Left renal pelvis (tissue), 4 donors: Measurements from ENCODE around the gene VIPR2. TPM values are rescaled to one million over a fixed set of nuclear protein-coding genes. Genes with fewer than 3 reads are reported as not detected.

Experiments used
- DNase-seq, 4 donors: peaks; one replicate each; pipeline ENCODE4 v3.0.0-alpha.2; 2013; ENCODE audit warnings: low read depth in 4 of 4, low spot score in 3 of 4
- polyA plus RNA-seq, 4 donors: library from polyadenylated mRNA; unstranded; fragments of 120-200 nt; gene quantifications; one replicate each; pipeline ENCODE4 v1.2.1, GENCODE V29; 2013; ENCODE audit not compliant: insufficient read length in 4 of 4

The VIPR2 gene
- polyA plus RNA-seq, 4 donors = 2.7 to 13.3 (median 3.4) TPM

DNA sequence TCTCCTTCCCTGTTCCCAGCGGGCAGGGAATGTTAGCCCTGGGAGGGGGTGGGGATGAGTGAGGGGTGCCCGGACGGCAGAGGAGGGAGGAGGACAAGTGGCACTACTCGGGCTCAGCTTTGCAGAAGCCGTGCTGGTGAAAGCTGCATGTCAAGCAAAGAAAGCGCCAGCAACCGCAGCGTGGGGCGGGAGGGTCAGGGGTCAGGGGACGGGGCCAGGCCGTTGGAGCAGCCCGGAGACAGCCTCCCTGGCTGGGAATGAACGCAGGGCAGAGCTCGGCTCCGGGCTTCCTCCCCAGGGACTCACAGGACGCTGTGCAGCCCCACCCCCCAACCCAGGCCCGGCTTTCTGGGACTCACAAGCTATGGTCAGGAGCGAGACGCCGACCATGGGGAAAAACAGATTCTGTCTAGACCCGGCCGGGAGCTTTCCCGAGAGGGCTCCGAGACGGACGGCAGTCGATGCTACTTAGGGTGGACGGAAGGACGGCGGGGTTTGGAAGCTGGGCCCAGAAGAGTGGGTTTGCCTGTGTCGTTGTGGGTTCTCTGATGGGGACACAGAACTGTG is 113.4 kb downstream of the VIPR2 start:
- DNase-seq = no peak

DNA sequence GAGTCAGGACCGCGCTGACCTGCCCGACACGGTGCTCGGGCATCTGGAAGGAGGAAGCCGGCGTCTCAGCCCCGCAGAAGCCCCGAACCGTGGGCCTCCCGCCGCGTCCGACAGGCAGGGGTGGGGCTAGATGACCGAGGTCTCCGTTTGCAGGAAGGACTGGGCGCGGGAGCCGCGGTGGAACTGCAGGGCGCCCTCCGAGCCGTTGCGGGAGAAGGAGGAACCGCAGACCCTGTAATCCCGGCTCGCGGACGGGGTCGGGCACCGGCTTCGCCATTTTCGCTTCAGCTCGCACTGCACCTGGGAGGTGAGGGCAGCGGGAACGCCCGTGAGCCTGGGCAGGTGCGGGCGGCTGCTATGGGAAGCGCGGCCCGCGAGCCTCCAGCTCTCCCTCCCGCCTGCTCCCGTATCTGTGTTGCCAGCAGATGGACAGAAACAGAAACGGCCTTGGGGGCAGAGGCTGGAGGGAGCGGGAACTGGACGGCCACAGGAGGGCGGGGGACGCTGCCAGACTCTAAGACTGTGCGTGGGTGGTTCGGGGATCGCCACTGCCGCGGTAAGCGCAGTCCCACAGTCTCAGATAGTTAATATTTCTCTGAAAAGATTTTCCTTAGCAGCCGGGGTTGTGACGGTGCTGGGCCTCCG is 114.1 kb downstream of the VIPR2 start:
- no peak for DNase-seq

DNA sequence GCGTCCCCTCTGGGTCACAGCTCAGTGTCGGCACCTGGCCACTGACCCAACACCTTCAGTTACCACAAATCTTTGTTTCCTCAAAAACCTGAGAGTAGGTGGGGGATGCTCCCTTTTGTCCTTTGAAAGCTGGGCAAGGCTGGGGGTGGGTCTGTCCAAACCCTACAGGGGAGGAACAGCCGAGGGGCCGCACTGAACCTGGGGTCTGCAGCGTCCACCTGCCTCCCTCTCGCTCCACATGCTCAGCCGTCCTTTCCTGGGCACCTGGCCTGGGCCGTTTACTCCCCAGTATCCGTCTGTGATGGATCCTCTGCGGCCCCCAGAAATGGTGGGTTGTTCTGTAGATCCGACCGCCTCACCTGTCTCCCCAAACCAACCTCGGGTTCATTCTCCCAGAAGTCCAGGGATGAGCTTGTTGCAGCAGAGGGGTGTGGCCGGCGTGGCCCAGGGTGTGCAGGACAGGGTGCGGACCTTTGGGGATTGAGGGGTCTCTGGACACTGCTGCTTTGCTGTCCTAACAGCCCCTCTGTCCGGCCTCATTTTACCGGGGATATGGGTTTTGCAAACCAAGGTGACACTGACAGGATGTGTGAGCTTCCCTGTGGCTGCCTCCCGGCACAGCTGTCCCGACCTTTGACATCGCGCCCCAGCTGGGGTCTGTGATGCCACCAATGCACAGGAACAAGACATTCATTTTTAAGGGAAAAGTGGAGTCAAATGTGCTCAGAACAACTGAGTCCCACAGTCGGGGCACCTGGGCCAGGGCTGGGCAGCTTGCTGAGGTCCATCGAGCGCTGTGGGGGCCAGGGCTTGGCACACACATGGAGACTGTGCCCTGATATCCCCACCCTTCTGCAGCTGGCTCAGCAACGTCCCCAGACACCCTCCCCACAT is 115.9 kb downstream of the VIPR2 start:
- DNase-seq = no peak

DNA sequence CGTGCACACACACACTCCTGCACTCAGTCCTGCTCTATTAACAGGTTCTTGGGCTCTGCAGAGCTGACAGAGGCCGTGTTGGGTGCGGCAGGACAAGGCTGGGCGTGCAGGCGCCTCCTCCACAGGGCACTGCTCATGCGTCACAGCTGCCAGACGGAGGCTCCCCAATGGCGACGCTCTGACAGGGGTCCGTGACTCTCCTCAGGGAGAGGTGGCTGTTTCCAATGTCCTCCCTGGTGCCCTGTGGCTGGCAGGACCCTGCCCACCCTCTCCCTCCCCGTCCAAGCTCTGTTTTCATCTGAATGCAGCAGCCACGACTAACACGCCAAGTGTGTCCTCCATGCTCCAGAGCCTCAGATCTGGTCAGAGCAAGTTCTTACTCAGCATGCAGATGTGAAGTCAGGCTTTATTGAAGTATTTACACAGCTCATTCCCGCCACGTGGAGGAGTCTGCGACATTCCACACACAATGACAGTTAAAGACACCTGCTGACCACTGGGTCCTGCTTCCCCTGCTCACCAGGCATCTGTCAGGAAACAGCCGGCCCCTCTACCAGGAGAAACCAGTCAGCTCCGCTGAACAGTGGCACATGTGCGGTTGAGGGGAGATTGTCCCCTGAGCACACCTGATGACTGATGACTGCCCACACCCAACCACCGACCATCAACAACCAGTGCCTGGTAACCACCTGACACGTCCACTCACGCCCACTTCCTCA is 116.7 kb downstream of the VIPR2 start:
- DNase-seq = peak in 2 of 4 donors; percentile 60 to 74

DNA sequence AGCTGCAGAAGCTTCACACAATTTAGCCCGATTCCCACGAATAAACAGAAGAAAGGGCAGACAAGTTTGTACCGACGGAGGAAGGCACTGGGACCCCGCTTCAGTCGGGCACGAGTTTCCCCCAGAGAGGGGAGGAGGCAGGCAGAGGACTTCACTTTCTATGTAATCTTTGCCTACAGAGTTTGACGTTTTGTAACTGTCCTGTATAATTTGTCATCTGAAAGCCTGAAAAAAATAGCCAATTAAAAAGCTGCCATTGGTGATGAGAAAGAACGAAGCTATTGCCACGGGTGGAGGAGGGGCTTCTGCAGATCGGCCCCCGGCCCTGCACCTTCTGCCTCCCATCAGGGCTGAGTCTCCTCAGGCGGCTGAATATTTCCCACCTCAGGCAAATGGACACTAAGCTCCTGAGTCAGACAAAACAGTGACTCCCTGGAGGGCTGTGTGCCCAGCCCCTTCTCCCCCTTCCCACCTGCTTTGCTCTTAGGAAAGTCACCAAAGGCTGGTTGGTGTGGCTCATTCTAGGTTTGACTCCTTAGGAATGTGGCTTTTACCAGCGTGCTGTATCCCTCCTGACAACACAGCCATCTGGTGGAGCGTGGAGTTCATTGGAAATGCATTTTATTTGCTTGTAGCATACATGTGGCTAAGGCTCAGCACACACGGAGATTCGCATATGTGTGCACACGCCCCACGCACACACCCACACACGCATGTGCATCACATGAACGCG is 117.4 kb downstream of the VIPR2 start:
- no peak for DNase-seq

DNA sequence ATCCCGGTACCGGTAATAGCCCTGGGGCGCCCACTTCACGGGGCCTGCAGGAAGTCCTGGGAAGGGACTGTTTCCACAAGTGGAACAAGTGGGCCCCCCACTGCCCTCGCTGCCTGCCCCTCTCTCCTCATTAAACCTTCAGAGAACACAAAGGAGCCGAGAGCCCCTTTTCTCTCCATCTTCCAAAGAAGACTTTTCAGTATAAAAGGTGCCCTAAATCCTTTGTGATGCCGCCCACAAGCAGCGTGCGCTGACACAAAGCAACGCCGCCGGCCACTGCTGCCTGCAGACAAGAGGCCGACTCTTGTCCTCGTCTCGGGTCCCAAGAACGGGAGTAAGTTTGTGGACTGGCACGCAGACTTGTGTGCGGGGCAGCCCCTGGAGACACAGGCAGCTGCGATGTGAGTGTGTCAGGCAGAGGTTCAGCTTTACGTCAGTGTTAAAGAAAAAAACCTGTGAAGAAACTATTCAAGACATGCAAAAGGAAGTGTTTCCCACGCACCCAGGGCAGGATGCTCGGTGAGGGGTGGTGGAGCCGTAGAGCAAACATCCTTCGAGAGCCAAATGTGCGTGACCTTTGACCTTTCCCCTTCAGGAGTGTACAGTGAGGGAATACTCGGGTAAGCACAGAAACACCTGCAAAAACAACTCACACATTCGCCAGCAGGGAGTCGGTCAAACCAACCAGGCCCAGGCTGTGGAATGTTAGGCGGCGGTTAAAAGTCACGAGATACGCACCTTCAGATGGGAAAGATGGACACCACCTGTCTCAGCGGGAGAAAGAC is 118.2 kb downstream of the VIPR2 start:
- no peak for DNase-seq

DNA sequence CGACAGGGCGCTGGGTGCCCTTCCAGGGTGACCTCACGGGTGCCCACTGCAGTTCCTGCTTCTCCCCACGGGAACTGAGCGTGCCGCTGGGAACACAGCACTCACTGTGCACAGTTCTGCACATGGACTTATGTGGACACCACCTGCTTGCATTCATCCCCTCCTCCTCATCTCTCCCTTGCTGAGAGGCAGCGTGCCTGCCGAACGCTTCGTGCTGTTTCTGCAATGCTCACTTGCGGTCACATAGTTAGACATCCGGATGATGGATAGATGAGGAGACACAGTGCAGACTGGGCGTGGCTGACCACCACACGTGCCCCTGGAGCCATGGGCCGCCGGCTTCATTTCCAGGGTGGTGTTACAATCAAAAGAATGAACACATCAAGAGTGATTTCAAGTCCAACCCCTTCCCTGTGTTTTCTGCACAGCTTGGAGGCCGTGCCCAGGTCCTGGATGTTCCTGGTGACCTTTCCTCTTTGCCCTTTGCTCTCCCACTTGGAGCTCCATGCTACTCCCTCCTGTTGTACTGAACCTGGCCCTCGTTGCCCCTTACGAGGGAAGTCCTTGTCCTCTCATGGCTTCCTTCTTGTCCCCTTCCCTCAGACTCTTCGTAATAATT is 119.4 kb downstream of the VIPR2 start:
- no peak for DNase-seq

DNA sequence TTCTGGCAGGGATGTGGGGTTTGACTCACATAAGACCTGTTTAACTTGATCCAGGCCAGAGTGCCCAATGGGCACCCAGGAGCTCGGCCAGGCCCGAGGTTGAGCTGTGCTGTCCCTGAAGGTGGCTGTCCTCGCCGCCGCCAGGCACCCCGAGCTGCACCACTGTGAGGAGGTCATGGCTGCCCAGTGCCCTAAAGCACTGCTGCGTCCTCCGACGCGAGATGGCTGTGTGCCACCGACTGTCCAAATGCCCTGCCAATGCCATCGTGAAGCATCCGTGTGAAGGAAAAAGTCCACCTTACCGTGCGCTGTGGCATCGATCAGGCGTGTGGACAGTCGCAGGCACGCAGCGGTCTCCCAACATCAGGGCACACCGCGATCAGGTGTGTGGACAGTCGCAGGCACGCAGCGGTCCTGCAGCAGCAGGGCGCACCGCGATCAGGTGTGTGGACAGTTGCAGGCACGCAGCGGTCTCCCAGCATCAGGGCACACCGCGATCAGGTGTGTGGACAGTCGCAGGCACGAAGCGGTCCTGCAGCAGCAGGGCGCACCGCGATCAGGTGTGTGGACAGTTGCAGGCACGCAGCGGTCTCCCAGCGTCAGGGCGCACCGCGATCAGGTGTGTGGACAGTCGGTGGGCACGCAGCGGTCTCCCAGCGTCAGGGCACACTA is 120.3 kb downstream of the VIPR2 start:
- DNase-seq = no peak

DNA sequence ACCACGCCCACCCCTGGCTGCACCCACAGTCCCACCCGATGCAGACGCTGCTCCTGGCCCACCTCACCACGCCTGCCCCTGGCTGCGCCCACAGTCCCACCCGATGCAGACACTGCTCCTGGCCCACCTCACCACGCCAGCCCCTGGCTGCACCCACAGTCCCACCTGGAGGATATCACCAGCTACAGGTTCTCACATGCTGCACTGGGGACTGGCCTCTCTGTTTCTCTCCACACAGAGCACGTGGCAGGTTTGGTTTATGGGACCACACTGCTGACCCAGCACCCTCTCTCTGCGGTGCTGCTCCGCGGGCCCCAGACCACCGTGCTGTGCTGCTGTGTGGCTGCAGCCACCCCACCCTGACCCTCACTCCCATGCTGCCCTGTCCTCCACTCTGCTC is 120.9 kb downstream of the VIPR2 start:
- DNase-seq = no peak

DNA sequence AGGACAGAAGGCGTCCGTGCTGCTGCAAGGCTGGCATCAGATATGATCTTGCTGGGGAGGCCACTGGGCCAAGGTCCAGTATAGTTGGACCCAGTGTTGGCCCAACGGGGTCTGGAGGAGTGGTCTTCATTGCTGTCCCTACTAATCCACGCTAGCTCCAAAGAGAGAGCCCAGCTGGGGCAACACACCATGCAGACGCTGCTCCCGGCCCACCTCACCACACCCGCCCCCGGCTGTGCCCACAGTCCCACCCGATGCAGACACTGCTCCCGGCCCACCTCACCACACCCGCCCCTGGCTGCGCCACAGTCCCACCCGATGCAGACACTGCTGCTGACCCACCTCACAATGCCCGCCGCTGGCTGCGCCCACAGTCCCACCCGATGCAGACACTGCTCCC is 121.5 kb downstream of the VIPR2 start:
- DNase-seq = no peak

DNA sequence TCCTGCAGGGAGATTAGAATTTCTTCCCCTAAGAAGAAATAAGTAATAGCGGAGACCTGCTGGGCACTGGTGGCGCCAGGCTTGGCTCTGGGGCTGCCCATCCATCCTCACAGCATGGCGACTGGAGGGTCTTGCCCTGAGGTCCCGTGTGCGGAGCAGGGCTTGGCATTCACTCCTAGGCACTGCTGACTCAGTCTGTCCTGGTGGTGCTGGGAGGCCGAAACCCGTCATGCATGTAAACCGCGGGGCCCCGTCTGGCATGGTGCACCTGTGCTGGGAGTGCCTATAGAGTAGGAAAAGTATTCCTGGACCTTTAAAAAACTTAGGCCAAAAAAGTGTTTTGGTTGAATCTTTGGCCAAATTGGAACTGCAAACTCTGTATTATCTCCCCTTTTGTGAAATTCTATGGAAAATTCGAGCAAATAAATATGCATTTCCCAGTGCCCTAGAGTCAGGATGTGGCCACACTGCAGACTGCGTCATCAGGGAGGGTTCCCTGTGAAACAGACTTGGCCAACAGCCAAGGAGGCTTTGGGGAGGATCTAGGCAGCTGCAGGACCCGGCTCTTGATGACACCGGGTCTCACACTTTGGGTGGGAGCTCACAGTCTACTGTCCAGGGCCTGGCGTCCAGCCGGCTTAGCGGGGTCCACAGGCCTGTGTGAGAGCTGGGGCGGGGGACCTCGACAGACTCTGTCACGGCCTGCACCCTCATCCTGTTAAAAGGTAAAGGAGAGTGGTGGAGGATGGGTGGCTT is 122.3 kb downstream of the VIPR2 start:
- DNase-seq = no peak

DNA sequence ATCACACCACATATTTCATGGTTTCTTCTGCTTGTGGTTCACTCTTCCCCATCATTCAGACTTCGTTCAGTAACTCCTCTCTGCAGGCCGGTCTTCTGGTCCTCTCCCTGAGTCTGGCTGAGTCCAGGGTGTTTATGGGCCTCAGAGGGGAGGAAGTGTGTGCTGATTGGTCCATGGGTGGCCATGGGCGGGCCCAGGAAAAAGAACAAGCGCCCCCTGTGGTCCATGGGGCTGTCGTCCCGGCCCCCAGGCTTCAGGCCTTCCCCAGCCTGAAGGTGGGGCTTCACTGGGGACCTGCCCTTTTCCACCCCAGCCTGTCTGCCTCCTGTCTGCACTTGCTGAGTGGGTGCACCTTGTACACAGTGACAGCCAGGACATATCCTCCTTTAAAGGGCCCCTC is 123.7 kb downstream of the VIPR2 start:
- DNase-seq = no peak

DNA sequence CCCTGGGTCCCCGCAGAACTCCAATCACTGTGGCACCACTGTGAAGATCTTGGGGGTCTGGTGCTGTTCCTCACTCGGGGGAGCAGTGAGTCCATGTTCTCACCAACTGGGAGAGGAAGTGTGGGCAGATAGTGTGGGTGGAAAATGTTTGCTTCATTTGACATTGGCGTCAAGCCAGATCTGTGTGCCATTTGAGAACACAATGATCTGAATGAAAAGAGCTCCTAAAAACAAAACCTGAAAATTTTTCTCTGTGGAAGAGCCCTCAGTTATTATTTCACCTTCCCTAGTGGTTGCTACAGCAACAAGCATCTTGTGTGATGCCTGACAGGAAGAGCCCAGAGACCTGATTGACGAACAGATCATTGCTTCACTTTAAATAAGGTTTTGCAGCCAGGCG is 125.6 kb downstream of the VIPR2 start:
- no peak for DNase-seq

DNA sequence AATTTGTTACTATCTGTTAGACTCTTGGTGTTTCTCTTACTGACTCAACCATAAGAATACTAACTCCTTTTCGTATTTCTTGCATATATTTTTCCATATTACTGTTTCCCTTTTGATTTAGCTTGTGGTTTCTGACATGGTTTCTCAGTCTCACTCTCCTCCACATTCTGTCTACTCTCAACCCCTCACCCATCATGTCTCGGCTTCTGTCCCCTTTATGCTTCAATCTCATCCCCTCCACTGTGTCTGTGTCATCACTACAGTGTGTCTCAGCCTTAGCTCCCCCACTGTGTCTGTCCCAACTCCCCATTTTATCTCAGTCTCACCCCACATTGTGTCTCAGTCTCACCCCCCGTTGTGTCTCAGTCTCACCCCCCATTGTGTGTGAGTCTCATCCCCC is 126.9 kb downstream of the VIPR2 start:
- DNase-seq = no peak

DNA sequence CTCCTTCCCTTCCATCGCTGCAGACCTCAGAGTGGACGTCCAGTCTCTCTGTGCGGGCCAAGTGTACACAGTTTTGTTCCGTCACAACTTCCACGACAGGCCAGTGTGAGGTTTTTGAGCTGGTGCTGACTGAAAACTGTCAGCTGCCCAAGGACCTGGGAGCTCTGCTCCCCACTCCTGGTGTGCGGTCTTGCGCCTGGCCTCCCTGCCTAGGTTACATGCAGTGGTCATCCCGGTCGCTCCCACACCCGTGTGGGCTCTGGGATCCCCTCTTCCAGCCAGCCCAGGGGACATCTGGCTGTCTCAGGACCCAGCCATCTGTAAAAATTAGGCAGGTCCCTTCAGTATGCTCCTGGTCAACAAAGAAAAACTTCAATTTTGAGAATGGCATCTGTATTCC is 127.5 kb downstream of the VIPR2 start:
- no peak for DNase-seq

DNA sequence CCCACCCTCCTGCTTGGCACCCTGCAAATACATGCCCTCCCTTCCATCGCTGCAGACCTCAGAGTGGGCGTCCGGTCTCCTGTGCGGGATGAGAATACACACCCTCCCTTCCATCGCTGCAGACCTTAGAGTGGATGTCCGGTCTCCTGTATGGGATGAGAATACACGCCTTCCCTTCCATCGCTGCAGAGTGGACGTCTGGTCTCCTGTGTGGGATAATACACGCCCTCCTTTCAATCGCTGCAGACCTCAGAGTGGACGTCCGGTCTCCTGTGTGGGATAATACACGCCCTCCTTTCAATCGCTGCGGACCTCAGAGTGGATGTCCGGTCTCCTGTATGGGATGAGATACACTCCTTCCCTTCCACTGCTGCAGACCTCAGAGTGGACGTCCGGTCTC is 128.1 kb downstream of the VIPR2 start:
- no peak for DNase-seq

DNA sequence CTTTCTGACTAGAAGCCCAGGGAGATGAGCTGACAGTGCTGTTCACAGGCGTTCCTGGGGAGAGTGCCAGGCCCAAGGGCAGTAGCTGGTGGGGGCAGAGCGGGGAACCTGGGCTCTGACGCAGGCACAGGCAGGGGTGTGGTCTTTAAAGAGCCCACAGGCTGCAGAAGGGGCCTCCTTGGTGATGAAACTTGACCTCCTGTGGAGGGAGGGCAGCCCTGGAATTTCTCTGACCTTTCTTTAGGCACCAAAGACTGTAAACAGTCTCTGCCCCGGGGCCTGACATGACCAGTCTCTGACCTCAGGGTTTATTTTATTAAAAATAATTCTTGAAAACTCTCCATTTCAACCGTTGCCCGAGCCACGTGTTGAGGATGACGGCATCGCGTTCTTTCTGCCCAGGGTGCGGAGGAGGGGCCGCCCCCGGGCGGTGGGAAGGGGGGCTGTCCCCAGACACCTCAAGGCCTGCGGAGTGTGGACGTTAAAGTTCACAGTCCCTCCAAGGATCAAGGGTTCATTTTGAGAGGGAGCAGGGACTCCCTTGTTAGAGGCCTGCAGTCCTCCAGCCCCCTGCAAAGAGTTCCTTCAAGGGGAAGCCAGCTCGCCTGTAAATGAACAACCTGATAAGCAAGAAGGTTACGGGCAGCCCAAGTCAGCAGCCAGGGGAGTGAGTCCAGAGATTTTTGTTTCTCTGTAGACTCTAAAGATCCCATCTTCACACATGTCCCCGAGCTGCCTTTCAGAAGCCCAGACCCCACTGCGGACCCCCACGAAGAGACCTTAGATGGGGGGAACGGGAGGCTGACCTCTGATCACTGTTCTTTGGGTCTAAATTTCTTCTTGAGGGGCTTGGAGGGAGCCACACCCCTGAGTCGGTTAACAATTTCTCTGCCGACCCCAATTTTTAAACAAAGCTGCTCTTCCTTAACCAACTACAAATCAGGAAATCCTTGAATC is 128.9 kb downstream of the VIPR2 start:
- no peak for DNase-seq
